HG02852 (cell line): ENCODE measurements around the gene ATAD3C.
"Not testable (repeated sequence)": the region's sequence is repeated elsewhere in the genome, so short reads cannot be mapped to it uniquely, and the experiment has no call there.

Source experiments
- ATAC-seq: cut with Tn5 transposase; IDR thresholded peaks from one replicate; pipeline ENCODE4 v1.9.1; 2021; ENCODE audit warnings: mild to moderate bottlenecking, moderate library complexity; ENCODE audit not compliant: unreplicated experiment

Gene ATAD3C

GRCh38 chr1:1449099-1449739 lies at the start of gene ATAD3C:
Gene ATAD3C, plus strand, starts transcription at chr1:1449689. Its CDS starts 995 bp downstream, at chr1:1450684.
- no peak for ATAC-seq

GRCh38 chr1:1399872-1400575 lies 49.5 kb upstream of the ATAD3C start:
- ATAC-seq = no peak

- ATAC-seq = no peak
Observed at GRCh38 chr1:1400576-1401456, 48.7 kb upstream of the ATAD3C start.

- ATAC-seq = no peak
Observed at GRCh38 chr1:1401457-1402010, 48.0 kb upstream of the ATAD3C start.

GRCh38 chr1:1402072-1402900 lies 47.2 kb upstream of the ATAD3C start:
- no peak for ATAC-seq

GRCh38 chr1:1402901-1403392 lies 46.5 kb upstream of the ATAD3C start:
- not testable (repeated sequence) for ATAC-seq

- no peak for ATAC-seq
Observed at GRCh38 chr1:1403653-1404052, 45.8 kb upstream of the ATAD3C start.

- ATAC-seq = no peak
Observed at GRCh38 chr1:1406101-1406820, 43.2 kb upstream of the ATAD3C start.

GRCh38 chr1:1406821-1407635 lies 42.5 kb upstream of the ATAD3C start, which contains the start of gene MRPL20:
Gene MRPL20, minus strand, starts transcription at chr1:1407293. Its CDS starts 76 bp downstream, at chr1:1407217.
- peak; percentile 84 for ATAC-seq

- ATAC-seq = peak; percentile 25
Observed at GRCh38 chr1:1407636-1408318, 41.7 kb upstream of the ATAD3C start.

GRCh38 chr1:1410238-1410637 lies 39.3 kb upstream of the ATAD3C start:
- ATAC-seq = not testable (repeated sequence)

GRCh38 chr1:1411626-1412025 lies 37.9 kb upstream of the ATAD3C start:
- no peak for ATAC-seq

- not testable (repeated sequence) for ATAC-seq
Observed at GRCh38 chr1:1412311-1412902, 37.1 kb upstream of the ATAD3C start.

GRCh38 chr1:1415751-1416150 lies 33.7 kb upstream of the ATAD3C start:
- no peak for ATAC-seq

- not testable (repeated sequence) for ATAC-seq
Observed at GRCh38 chr1:1417396-1417795, 32.1 kb upstream of the ATAD3C start.

- ATAC-seq = not testable (repeated sequence)
Observed at GRCh38 chr1:1417825-1418463, 31.5 kb upstream of the ATAD3C start.
